SK-N-SH treated with all-trans-retinoic acid at 6 μM for 48 hours (cell line): Measurements from ENCODE around the gene SLC6A18.

Experiments
- ATAC-seq: fragments of 200-7000 bp; cut with Tn5 transposase; 3 replicates; pipeline ENCODE4 v1.9.1; 2020; ENCODE audit warnings: mild to moderate bottlenecking, moderate library complexity
- ARNTL ChIP-seq: fragments of 450-650 bp; formaldehyde crosslinking; IDR thresholded peaks from 2 replicates; pipeline ENCODE4 v1.5.0; 2020; ENCODE audit warnings: low read depth, mild to moderate bottlenecking, moderate library complexity, borderline replicate concordance
- BACH2 ChIP-seq: fragments of 250-450 bp; sonication (Bioruptor Pico); IDR thresholded peaks from 2 replicates; pipeline ENCODE4 v1.9.0; 2021; ENCODE audit warnings: mild to moderate bottlenecking, borderline replicate concordance
- CREB5 ChIP-seq: fragments of 250-450 bp; sonication (Bioruptor Pico); IDR thresholded peaks from 2 replicates; pipeline ENCODE4 v1.5.1; 2020; ENCODE audit warnings: low read depth, mild to moderate bottlenecking, moderate library complexity
- CSDC2 ChIP-seq: fragments of 250-450 bp; sonication (Bioruptor Pico); IDR thresholded peaks from 2 replicates; pipeline ENCODE4 v1.5.0; 2020; ENCODE audit warnings: mild to moderate bottlenecking, moderate library complexity
- ESRRG ChIP-seq: fragments of 250-450 bp; sonication (Bioruptor Pico); IDR thresholded peaks from 2 replicates; pipeline ENCODE4 v1.6.1; 2021; ENCODE audit warnings: mild to moderate bottlenecking
- GLIS3 ChIP-seq: fragments of 250-450 bp; sonication (Bioruptor Pico); IDR thresholded peaks from 2 replicates; pipeline ENCODE4 v1.5.0; 2020; ENCODE audit warnings: mild to moderate bottlenecking, moderate library complexity
- ISL1 ChIP-seq: fragments of 250-450 bp; sonication (Bioruptor Pico); IDR thresholded peaks from 2 replicates; pipeline ENCODE4 v2.1.2; 2022; ENCODE audit warnings: mild to moderate bottlenecking, moderate library complexity
- OSR1 ChIP-seq: fragments of 250-450 bp; sonication (Bioruptor Pico); IDR thresholded peaks from 2 replicates; pipeline ENCODE4 v1.8.0; 2022; ENCODE audit warnings: moderate library complexity, mild to moderate bottlenecking, inconsistent platforms
- POU6F1 ChIP-seq: fragments of 250-450 bp; sonication (Bioruptor Pico); IDR thresholded peaks from 2 replicates; pipeline ENCODE4 v1.8.0; 2021; ENCODE audit warnings: low read depth, mild to moderate bottlenecking, moderate library complexity, borderline replicate concordance
- PPARA ChIP-seq: fragments of 250-450 bp; sonication (Bioruptor Pico); IDR thresholded peaks from 2 replicates; pipeline ENCODE4 v1.5.0; 2020; ENCODE audit warnings: mild to moderate bottlenecking, borderline replicate concordance
- RARB ChIP-seq: fragments of 250-450 bp; sonication (Bioruptor Pico); IDR thresholded peaks from 2 replicates; pipeline ENCODE4 v1.8.0; 2021; ENCODE audit warnings: mild to moderate bottlenecking, moderate library complexity
- SNAI2 ChIP-seq: fragments of 250-450 bp; sonication (Bioruptor Pico); IDR thresholded peaks from 2 replicates; pipeline ENCODE4 v1.5.0; 2020; ENCODE audit warnings: mild to moderate bottlenecking, moderate library complexity
- TCF4 ChIP-seq: fragments of 250-450 bp; sonication (Bioruptor Pico); IDR thresholded peaks from 2 replicates; pipeline ENCODE4 v1.8.0; 2021; ENCODE audit warnings: mild to moderate bottlenecking, moderate library complexity, borderline replicate concordance
- TOX ChIP-seq: fragments of 250-450 bp; sonication (Bioruptor Pico); IDR thresholded peaks from 2 replicates; pipeline ENCODE4 v1.8.0; 2021; ENCODE audit warnings: mild to moderate bottlenecking, moderate library complexity, borderline replicate concordance
- TSHZ2 ChIP-seq: fragments of 250-450 bp; sonication (Bioruptor Pico); IDR thresholded peaks from 2 replicates; pipeline ENCODE4 v1.5.0; 2020; ENCODE audit warnings: mild to moderate bottlenecking, moderate library complexity
- ZFP3 ChIP-seq: fragments of 250-450 bp; sonication (Bioruptor Pico); IDR thresholded peaks from 2 replicates; pipeline ENCODE4 v1.5.0; 2020; ENCODE audit warnings: mild to moderate bottlenecking, moderate library complexity
- ZFP30 ChIP-seq: fragments of 450-650 bp; formaldehyde crosslinking; IDR thresholded peaks from 2 replicates; pipeline ENCODE4 v1.5.0; 2022; ENCODE audit warnings: mild to moderate bottlenecking, moderate library complexity
- ZNF565 ChIP-seq: fragments of 450-650 bp; formaldehyde crosslinking; conservative IDR thresholded peaks from 2 replicates; pipeline ENCODE4 v1.5.0; 2020; ENCODE audit warnings: low read depth, mild to moderate bottlenecking, moderate library complexity
- ZNF70 ChIP-seq: fragments of 450-650 bp; formaldehyde crosslinking; IDR thresholded peaks from 2 replicates; pipeline ENCODE4 v1.5.0; 2020; ENCODE audit warnings: mild to moderate bottlenecking, moderate library complexity
- ZNF8 ChIP-seq: fragments of 450-650 bp; formaldehyde crosslinking; IDR thresholded peaks from 2 replicates; pipeline ENCODE4 v1.5.0; 2020; ENCODE audit warnings: mild to moderate bottlenecking, moderate library complexity
- TF ChIP-seq, protein P1 (sequence below): fragments of 250-450 bp; sonication (Bioruptor Pico); IDR thresholded peaks from 2 replicates; pipeline ENCODE4 v1.8.0; 2020; ENCODE audit warnings: mild to moderate bottlenecking, moderate library complexity, borderline replicate concordance
- TF ChIP-seq, protein P2 (sequence below): fragments of 250-450 bp; sonication (Bioruptor Pico); IDR thresholded peaks from 2 replicates; pipeline ENCODE4 v1.5.1; 2021; ENCODE audit warnings: mild to moderate bottlenecking, moderate library complexity

The SLC6A18 gene

DNA sequence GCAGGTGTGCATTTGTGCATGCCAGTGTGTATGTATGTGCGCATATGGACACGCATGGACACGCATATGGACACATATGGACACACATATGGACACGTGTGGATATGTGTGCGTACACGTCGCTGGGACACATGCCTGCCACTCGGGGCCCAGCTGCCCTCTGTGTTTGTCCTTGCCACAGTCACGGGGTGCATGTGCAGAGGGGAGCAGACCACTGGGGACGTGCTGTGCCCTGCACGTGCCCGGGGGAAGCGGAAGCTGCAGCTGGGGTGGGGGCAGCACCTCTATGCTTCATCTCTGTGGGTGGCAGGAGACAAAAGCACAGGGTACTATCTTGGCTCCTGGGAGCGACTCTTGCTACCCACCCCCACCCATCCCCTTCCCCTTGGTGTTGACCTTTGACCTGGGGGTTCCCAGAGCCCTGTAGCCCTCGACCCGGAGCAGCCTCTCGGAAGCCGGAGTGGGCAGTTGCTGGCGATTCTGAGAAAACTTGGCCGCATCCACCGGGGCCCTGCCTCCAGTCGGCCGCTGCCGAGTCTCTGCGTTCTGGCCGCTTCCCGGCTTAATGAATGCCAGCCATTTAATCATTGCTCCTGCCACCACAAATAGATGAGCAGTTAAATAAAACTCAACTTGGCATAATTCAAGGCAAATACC lies 2.4 kb upstream of the SLC6A18 start:
- no peak for ATAC-seq
- TF ChIP-seq OSR1 (no peak), GLIS3 (CRISPR knock-in tag) (no peak), ISL1 (CRISPR knock-in tag) (no peak), TCF4 (CRISPR knock-in tag) (no peak), ZFP30 (no peak), PPARA (CRISPR knock-in tag) (no peak), TSHZ2 (no peak), CSDC2 (CRISPR knock-in tag) (no peak), CREB5 (CRISPR knock-in tag) (no peak), POU6F1 (CRISPR knock-in tag) (no peak), ZNF70 (CRISPR knock-in tag) (no peak), ARNTL (CRISPR knock-in tag) (no peak), ZNF565 (CRISPR knock-in tag) (no peak), ZNF8 (CRISPR knock-in tag) (no peak), SNAI2 (CRISPR knock-in tag) (no peak), TOX (no peak), ZFP3 (CRISPR knock-in tag) (no peak)
- TF ChIP-seq, protein P1, sequence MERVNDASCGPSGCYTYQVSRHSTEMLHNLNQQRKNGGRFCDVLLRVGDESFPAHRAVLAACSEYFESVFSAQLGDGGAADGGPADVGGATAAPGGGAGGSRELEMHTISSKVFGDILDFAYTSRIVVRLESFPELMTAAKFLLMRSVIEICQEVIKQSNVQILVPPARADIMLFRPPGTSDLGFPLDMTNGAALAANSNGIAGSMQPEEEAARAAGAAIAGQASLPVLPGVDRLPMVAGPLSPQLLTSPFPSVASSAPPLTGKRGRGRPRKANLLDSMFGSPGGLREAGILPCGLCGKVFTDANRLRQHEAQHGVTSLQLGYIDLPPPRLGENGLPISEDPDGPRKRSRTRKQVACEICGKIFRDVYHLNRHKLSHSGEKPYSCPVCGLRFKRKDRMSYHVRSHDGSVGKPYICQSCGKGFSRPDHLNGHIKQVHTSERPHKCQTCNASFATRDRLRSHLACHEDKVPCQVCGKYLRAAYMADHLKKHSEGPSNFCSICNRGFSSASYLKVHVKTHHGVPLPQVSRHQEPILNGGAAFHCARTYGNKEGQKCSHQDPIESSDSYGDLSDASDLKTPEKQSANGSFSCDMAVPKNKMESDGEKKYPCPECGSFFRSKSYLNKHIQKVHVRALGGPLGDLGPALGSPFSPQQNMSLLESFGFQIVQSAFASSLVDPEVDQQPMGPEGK (CRISPR knock-in tag), result no peak
- TF ChIP-seq, protein P2, sequence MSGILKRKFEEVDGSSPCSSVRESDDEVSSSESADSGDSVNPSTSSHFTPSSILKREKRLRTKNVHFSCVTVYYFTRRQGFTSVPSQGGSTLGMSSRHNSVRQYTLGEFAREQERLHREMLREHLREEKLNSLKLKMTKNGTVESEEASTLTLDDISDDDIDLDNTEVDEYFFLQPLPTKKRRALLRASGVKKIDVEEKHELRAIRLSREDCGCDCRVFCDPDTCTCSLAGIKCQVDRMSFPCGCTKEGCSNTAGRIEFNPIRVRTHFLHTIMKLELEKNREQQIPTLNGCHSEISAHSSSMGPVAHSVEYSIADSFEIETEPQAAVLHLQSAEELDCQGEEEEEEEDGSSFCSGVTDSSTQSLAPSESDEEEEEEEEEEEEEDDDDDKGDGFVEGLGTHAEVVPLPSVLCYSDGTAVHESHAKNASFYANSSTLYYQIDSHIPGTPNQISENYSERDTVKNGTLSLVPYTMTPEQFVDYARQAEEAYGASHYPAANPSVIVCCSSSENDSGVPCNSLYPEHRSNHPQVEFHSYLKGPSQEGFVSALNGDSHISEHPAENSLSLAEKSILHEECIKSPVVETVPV (CRISPR knock-in tag), result no peak
- TF ChIP-seq, all 23 proteins: peak for 0

- ATAC-seq, result no peak
- no peak for TF ChIP-seq CREB5 (CRISPR knock-in tag)
- TF ChIP-seq ZFP30, result no peak
- TF ChIP-seq ZNF565 (CRISPR knock-in tag), result no peak
- no peak for TF ChIP-seq ARNTL (CRISPR knock-in tag)
- TF ChIP-seq ZNF8 (CRISPR knock-in tag), result no peak
- TF ChIP-seq, protein P2 (CRISPR knock-in tag), result no peak
- no peak for TF ChIP-seq OSR1
- no peak for TF ChIP-seq BACH2 (CRISPR knock-in tag)
- no peak for TF ChIP-seq SNAI2 (CRISPR knock-in tag)
- no peak for TF ChIP-seq ZFP3 (CRISPR knock-in tag)
- TF ChIP-seq TOX, result no peak
- TF ChIP-seq TCF4 (CRISPR knock-in tag), result no peak
- TF ChIP-seq ESRRG (CRISPR knock-in tag), result no peak
- TF ChIP-seq CSDC2 (CRISPR knock-in tag), result no peak
- no peak for TF ChIP-seq RARB (CRISPR knock-in tag)
- TF ChIP-seq, protein P1 (CRISPR knock-in tag), result no peak
- no peak for TF ChIP-seq ZNF70 (CRISPR knock-in tag)
These were observed 1.9 kb upstream of the SLC6A18 start for GRCh38 chr5:1223278-1223670.
